Right atrium auricular region (tissue), 2 donors: ENCODE results near the gene PLEKHM2. TPM values are rescaled to one million over a fixed set of nuclear protein-coding genes. Genes with fewer than 3 reads are reported as not detected.

Experiments used
- DNase-seq: peaks from one replicate; pipeline ENCODE4 v3.0.0-alpha.2; 2019; ENCODE audit warnings: low spot score
- H3K27ac ChIP-seq, 2 donors: fragments of 200-600 bp; sonication (generic); 1 replicate in 1 of 2; 2 replicates in 1 of 2; pipeline ENCODE4 v1.5.1; 2016 to 2019
- H3K27me3 ChIP-seq, 2 donors: fragments of 200-600 bp; sonication (generic); one replicate each; pipeline versions ENCODE4 v1.5.1 to v1.6.0; 2017 to 2019
- H3K36me3 ChIP-seq: fragments of 200-600 bp; sonication (generic); one replicate; pipeline ENCODE4 v1.5.1; 2016
- H3K4me1 ChIP-seq, 2 donors: fragments of 200-600 bp; sonication (generic); one replicate each; pipeline versions ENCODE4 v1.5.1 to v1.6.0; 2017 to 2019
- H3K4me3 ChIP-seq, 2 donors: fragments of 200-600 bp; sonication (generic); 1 replicate in 1 of 2; 2 replicates in 1 of 2; pipeline ENCODE4 v1.5.1; 2017 to 2019; ENCODE audit warnings: mild to moderate bottlenecking in 1 of 2, moderate library complexity in 1 of 2
- H3K9me3 ChIP-seq, 2 donors: fragments of 200-600 bp; sonication (generic); one replicate each; pipeline ENCODE4 v1.5.1; 2019
- total RNA-seq, 2 donors: library from RNA; depleted of rRNA; stranded (reverse); fragments of >200 nt; gene quantifications; one replicate each; pipeline ENCODE4 v1.1.0, GENCODE V29; 2016
- TF ChIP-seq, protein P1 (sequence below), 2 donors: fragments of 200-600 bp; sonication (generic); IDR thresholded peaks; one replicate each; pipeline ENCODE4 v1.5.1; 2019; ENCODE audit warnings: antibody characterized with exemption in 2 of 2

The PLEKHM2 gene
- total RNA-seq, 2 donors from 2014 or later, result 53.6 to 78.1 TPM

GRCh38 chr1:15739745-15740144 lies 55.6 kb downstream of the PLEKHM2 start:
- no peak for DNase-seq
- no peak overlapping the region for H3K27ac ChIP-seq
- no peak overlapping the region for H3K4me3 ChIP-seq
- peaks cover 4% of the 10 kb centered on the region for H3K36me3 ChIP-seq
- TF ChIP-seq, protein P1, sequence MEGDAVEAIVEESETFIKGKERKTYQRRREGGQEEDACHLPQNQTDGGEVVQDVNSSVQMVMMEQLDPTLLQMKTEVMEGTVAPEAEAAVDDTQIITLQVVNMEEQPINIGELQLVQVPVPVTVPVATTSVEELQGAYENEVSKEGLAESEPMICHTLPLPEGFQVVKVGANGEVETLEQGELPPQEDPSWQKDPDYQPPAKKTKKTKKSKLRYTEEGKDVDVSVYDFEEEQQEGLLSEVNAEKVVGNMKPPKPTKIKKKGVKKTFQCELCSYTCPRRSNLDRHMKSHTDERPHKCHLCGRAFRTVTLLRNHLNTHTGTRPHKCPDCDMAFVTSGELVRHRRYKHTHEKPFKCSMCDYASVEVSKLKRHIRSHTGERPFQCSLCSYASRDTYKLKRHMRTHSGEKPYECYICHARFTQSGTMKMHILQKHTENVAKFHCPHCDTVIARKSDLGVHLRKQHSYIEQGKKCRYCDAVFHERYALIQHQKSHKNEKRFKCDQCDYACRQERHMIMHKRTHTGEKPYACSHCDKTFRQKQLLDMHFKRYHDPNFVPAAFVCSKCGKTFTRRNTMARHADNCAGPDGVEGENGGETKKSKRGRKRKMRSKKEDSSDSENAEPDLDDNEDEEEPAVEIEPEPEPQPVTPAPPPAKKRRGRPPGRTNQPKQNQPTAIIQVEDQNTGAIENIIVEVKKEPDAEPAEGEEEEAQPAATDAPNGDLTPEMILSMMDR (IDR thresholded peaks at IDR 0.05), result no peak
- H3K9me3 ChIP-seq, result no peaks in the 10 kb centered on the region
- peaks cover 0 to 40% of the 10 kb centered on the region in 2 donors for H3K4me1 ChIP-seq
- no peaks in the 10 kb centered on the region for H3K27me3 ChIP-seq

DNA sequence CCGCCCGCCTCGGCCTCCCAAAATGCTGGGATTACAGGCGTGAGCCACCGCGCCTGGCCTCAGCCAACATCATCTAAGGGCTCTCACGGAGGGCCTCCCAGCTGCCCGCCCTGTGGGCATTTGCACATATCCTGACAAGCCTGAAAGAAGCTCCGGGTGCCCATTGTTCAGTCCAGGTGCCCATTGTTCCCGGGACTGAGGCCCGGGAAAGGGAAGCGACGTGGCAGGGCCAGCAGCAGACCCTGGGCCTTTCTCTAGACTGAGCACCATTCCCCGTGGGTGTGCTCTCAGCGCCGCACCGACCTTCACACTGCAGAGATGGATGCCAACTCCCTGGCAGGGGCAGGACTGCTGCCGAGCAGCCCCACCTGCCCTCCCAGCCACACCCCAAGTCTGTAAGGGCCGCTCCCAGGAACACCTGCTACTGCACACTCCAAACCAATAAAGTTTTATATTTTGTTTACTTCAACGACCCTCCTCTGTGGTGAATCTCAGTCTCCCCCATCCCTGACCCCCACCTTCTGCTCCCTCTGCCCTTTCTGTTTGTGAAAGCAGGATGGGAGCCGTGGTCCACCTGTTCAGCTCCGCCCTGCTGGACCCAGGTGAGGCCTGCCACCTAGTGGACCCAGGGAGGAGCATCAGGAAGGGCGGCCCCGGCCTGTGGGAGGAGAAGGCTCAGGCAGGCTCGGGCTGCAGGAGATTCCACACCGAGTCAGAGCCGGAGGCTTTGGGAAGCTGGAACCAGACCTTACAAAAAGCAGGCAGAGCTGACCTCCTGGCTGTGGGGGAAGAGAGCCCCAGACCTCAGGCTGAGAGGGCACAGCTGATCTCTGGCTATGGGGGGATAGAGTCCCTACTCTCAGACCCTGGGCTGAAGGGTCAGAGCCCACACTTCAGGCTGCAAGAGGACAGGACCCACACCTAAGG lies 57.1 kb downstream of the PLEKHM2 start:
- Histone ChIP-seq H3K27ac (no peak overlapping the region), H3K4me3 (no peak overlapping the region), H3K9me3 (no peaks in the 10 kb centered on the region), H3K36me3 (no peaks in the 10 kb centered on the region), H3K27me3 (no peaks in the 10 kb centered on the region), H3K4me1 (peaks cover 0 to 26% of the 10 kb centered on the region in 2 donors)
- peak; percentile 65 for DNase-seq
- TF ChIP-seq, protein P1 (IDR thresholded peaks at IDR 0.05), result peak; percentile 74 to 84

DNA sequence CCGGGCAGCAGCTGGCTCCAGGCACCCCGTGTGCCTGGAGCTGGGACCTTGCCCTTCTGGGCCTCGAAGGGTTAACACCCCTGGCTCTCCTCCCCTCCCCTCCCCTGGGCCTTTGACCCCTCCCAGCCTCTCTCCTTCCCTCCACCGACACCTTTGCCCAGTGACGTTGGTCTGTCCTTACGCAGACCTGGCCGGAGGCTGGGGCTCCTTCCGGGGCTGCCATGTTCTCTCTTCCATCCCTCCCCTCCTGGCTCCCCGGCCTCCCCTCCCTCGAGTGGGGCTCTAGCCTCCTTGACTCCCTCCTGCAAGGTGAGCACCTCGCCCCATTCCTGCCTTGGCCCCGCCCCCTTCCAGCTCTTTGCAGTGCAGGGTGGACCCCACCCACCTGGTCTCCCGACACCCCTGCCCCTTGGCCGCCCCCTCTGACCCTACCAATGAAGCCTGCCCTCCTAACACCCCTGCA lies 58.2 kb downstream of the PLEKHM2 start, which contains the start of gene TMEM82:
TMEM82 (plus strand) TSS at position 161 of the 463 bp plus-strand sequence; CDS start at position 222, 61 bp downstream.
- H3K27ac ChIP-seq, result no peak within 1 kb of the TSS
- DNase-seq, result no peak
- TF ChIP-seq, protein P1 (IDR thresholded peaks at IDR 0.05), result no peak

GRCh38 chr1:15744122-15744679 lies 60.1 kb downstream of the PLEKHM2 start:
- Histone ChIP-seq H3K27ac (no peak overlapping the region), H3K36me3 (no peaks in the 10 kb centered on the region), H3K27me3 (no peaks in the 10 kb centered on the region), H3K4me1 (peaks cover 0 to 14% of the 10 kb centered on the region in 2 donors), H3K4me3 (no peak overlapping the region), H3K9me3 (no peaks in the 10 kb centered on the region)
- DNase-seq, result no peak
- TF ChIP-seq, protein P1 (IDR thresholded peaks at IDR 0.05), result no peak

More for the DNA sequence above, 58.2 kb downstream of the PLEKHM2 start, which contains the start of gene TMEM82:
- Histone ChIP-seq H3K27me3 (no peaks in the 10 kb centered on the region), H3K4me3 (no peak within 1 kb of the TSS), H3K4me1 (peaks cover 0 to 18% of the 10 kb centered on the region in 2 donors), H3K36me3 (no peaks in the 10 kb centered on the region), H3K9me3 (no peaks in the 10 kb centered on the region)

DNA sequence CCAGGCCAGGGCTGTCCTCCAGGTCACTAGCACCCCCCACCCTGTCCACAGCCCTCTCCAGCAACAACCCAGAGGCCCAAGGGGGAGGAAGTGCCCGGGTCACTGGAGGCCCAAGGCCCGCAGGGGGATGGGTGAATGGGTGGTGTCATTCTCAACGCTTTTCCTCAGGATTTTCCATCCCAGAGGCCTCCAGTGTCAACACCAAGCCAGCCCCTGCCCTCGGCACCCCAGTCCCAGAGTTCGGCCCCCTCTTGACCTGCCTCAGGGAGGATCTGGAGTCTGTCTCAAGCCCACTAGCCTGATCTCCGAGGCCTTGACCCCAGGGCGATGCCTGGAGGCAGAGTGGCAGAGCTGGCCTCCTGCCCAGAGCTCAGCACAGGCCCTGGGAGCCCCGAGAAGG lies 63.3 kb downstream of the PLEKHM2 start:
- Histone ChIP-seq H3K9me3 (no peaks in the 10 kb centered on the region), H3K36me3 (no peaks in the 10 kb centered on the region), H3K27ac (no peak overlapping the region), H3K27me3 (no peaks in the 10 kb centered on the region), H3K4me1 (peaks cover 0 to 17% of the 10 kb centered on the region in 2 donors), H3K4me3 (no peak overlapping the region)
- TF ChIP-seq, protein P1 (IDR thresholded peaks at IDR 0.05), result no peak
- DNase-seq, result no peak
